ENCODE results near the gene FBXW8. TPM values are rescaled to one million over a fixed set of nuclear protein-coding genes. Genes with fewer than 3 reads are reported as not detected.

FBXW8 gene
- total RNA-seq, 3 donors from 2014 or later (not counting 1 experiment from before 2014, with no cell fraction given) = 11.5 to 16.0 (median 13.5) TPM

- TF ChIP-seq, protein P1, sequence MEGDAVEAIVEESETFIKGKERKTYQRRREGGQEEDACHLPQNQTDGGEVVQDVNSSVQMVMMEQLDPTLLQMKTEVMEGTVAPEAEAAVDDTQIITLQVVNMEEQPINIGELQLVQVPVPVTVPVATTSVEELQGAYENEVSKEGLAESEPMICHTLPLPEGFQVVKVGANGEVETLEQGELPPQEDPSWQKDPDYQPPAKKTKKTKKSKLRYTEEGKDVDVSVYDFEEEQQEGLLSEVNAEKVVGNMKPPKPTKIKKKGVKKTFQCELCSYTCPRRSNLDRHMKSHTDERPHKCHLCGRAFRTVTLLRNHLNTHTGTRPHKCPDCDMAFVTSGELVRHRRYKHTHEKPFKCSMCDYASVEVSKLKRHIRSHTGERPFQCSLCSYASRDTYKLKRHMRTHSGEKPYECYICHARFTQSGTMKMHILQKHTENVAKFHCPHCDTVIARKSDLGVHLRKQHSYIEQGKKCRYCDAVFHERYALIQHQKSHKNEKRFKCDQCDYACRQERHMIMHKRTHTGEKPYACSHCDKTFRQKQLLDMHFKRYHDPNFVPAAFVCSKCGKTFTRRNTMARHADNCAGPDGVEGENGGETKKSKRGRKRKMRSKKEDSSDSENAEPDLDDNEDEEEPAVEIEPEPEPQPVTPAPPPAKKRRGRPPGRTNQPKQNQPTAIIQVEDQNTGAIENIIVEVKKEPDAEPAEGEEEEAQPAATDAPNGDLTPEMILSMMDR (IDR thresholded peaks at IDR 0.05) = no peak
- Mint-ChIP-seq H3K27ac (no peak overlapping the region), H3K9me3 (no peaks in the 10 kb centered on the region), H3K27me3 (ENCODE audit: low read depth in 2 of 2) (no peaks in the 10 kb centered on the region), H3K36me3 (no peaks in the 10 kb centered on the region), H3K4me3 (no peak overlapping the region), H3K4me1 (peaks cover 6 to 10% of the 10 kb centered on the region in 2 donors)
- 98% methylated on average over 6 of the region's 6 CpGs for WGBS (ENCODE audit: insufficient coverage)
- ATAC-seq (no peak), DNase-seq (no peak)
- Histone ChIP-seq H3K9me3 (ENCODE audit: control insufficient read depth, insufficient read depth, low read length) (no peaks in the 10 kb centered on the region), H3K4me3 (ENCODE audit: low read length) (no peak overlapping the region), H3K27me3 (ENCODE audit: control insufficient read depth, insufficient read depth, low read length) (no peaks in the 10 kb centered on the region), H3K27ac (ENCODE audit: low read length) (no peak overlapping the region), H3K4me1 (ENCODE audit: control insufficient read depth, insufficient read depth, low read length) (peaks cover 8% of the 10 kb centered on the region), H3K36me3 (ENCODE audit: control insufficient read depth, insufficient read depth, low read length) (peaks cover 32% of the 10 kb centered on the region)
- intact Hi-C loops (cut with micrococcal nuclease) = no loop called here
These were observed 111.7 kb downstream of the FBXW8 start for GRCh38 chr12:117022465-117022864.

GRCh38 chr12:117023998-117024960 is 113.5 kb downstream of the FBXW8 start:
- TF ChIP-seq, protein P1 (IDR thresholded peaks at IDR 0.05) = no peak
- H3K27me3 ChIP-seq (ENCODE audit: control insufficient read depth, insufficient read depth, low read length) = no peaks in the 10 kb centered on the region
- H3K9me3 ChIP-seq (ENCODE audit: control insufficient read depth, insufficient read depth, low read length) = no peaks in the 10 kb centered on the region
- Mint-ChIP-seq H3K27ac (no peak overlapping the region), H3K27me3 (ENCODE audit: low read depth in 2 of 2) (no peaks in the 10 kb centered on the region), H3K4me1 (peaks cover 6 to 10% of the 10 kb centered on the region in 2 donors), H3K36me3 (peaks cover 6% of the 10 kb centered on the region), H3K4me3 (no peak overlapping the region), H3K9me3 (no peaks in the 10 kb centered on the region)
- intact Hi-C loops (cut with micrococcal nuclease) = no loop called here
- DNase-seq = no peak
- peaks cover 46% of the 10 kb centered on the region for H3K36me3 ChIP-seq (ENCODE audit: control insufficient read depth, insufficient read depth, low read length)
- H3K4me3 ChIP-seq (ENCODE audit: low read length) = no peak overlapping the region
- peaks cover 8% of the 10 kb centered on the region for H3K4me1 ChIP-seq (ENCODE audit: control insufficient read depth, insufficient read depth, low read length)
- ATAC-seq = no peak
- 92% methylated on average over 23 of the region's 24 CpGs for WGBS (ENCODE audit: insufficient coverage)
- H3K27ac ChIP-seq (ENCODE audit: low read length) = no peak overlapping the region

DNA sequence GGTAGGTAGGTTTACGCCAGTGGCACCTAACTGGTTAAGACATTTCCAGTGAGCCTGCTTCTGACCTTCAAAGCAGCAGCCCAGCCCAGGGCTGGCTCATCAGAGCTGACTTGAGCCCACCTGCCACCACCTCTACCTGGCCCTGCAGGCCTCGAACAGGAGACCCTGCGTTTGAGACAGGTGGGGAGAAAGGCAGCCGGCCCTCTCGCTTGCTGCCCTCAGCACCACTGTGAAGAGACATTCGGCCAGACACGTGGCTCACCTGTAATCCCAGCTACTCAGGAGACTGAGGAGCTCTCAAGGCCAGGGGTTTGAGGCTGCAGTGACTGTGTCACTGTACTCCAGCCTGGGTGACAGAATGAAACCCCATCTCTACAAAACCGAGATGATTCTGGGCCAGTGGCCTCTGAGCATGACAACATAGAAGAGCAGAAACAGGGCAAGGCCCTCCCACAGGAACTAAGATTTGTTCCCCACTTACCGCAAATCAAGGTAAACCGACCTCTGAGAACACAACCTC is 114.3 kb downstream of the FBXW8 start:
- Mint-ChIP-seq H3K9me3 (no peaks in the 10 kb centered on the region), H3K4me3 (no peak overlapping the region), H3K27me3 (ENCODE audit: low read depth in 2 of 2) (no peaks in the 10 kb centered on the region), H3K27ac (no peak overlapping the region), H3K36me3 (peaks cover 7% of the 10 kb centered on the region), H3K4me1 (peaks cover 6 to 10% of the 10 kb centered on the region in 2 donors)
- H3K9me3 ChIP-seq (ENCODE audit: control insufficient read depth, insufficient read depth, low read length) = no peaks in the 10 kb centered on the region
- H3K27me3 ChIP-seq (ENCODE audit: control insufficient read depth, insufficient read depth, low read length) = no peaks in the 10 kb centered on the region
- TF ChIP-seq, protein P1 (IDR thresholded peaks at IDR 0.05) = no peak
- intact Hi-C loops (cut with micrococcal nuclease) = loop anchor here (1.0 to 5.0 kb wide), 2 partner anchors 94 to 323 kb away; no protein-coding TSS in a partner anchor
- H3K4me1 ChIP-seq (ENCODE audit: control insufficient read depth, insufficient read depth, low read length) = peaks cover 8% of the 10 kb centered on the region
- no peak overlapping the region for H3K4me3 ChIP-seq (ENCODE audit: low read length)
- DNase-seq (no peak), ATAC-seq (no peak)
- H3K27ac ChIP-seq (ENCODE audit: low read length) = no peak overlapping the region
- 91% methylated on average over 10 of the region's 10 CpGs for WGBS (ENCODE audit: insufficient coverage)
- peaks cover 46% of the 10 kb centered on the region for H3K36me3 ChIP-seq (ENCODE audit: control insufficient read depth, insufficient read depth, low read length)
